HCT116 (cell line): Measurements from ENCODE around the gene IL3RA. TPM values are rescaled to one million over a fixed set of nuclear protein-coding genes. Genes with fewer than 3 reads are reported as not detected.

Experiments used
- ATAC-seq: fragments of 200-7000 bp; cut with Tn5 transposase; 2 replicates; pipeline ENCODE4 v1.9.1; 2020; ENCODE audit warnings: mild to moderate bottlenecking, moderate library complexity
- BruUV-seq: library from RNA; stranded (reverse); fragments of 400-500 nt; replicated peaks from 2 replicates; lab custom pipeline; 2021; lab: Mats Ljungman, UMichigan
- CTCF ChIA-PET: fragments of 300-600 bp; sonication (Branson Sonifier 250); formaldehyde crosslinking; loops from one replicate; lab custom pipeline; 2021; ENCODE audit warnings: antibody characterized with exemption; lab: Charles Lee
- POLR2A ChIA-PET: fragments of 300-600, 350-600 bp; sonication (Branson Sonifier 250); formaldehyde crosslinking; loops from one replicate; lab custom pipeline; 2021; ENCODE audit warnings: antibody characterized with exemption; lab: Charles Lee
- RAD21 ChIA-PET, 2 experiments: fragments of 300-600 bp; sonication (Branson Sonifier 250); formaldehyde crosslinking; loops; one replicate each; lab custom pipeline; 2023; ENCODE audit warnings: low total read pairs in 2 of 2; ENCODE audit not compliant: uncharacterized antibody in 2 of 2, unreplicated experiment in 2 of 2, low non-redundant PET in 1 of 2; lab: Charles Lee
- DNase-seq: peaks from one replicate; pipeline ENCODE4 v3.0.0-alpha.2; 2010; ENCODE audit warnings: low read depth, low spot score
- H2AFZ ChIP-seq: fragments of 200-600 bp; shearing (Covaris generic), sonication (generic); 2 replicates; pipeline ENCODE4 v1.6.1; 2017; ENCODE audit warnings: low read depth, mixed run types, mixed read lengths, antibody characterized with exemption, low read length; ENCODE audit not compliant: poor library complexity, severe bottlenecking
- H3K27ac ChIP-seq: 2 replicates; pipeline ENCODE4 v1.5.1; 2012; ENCODE audit warnings: low read depth, low read length
- H3K27me3 ChIP-seq: fragments of 200-600 bp; sonication (generic); 2 replicates; pipeline ENCODE4 v1.6.1; 2016; ENCODE audit warnings: mixed run types, low read length, mixed read lengths; ENCODE audit not compliant: insufficient read depth
- H3K36me3 ChIP-seq, 2 experiments: fragments of 200-500 bp in 1 of 2; fragments of 200-600 bp in 1 of 2; sonication (Bioruptor generic) in 1 of 2; sonication (generic) in 1 of 2; 2 replicates each; pipeline versions ENCODE4 v1.5.1 to v1.6.1; 2014 to 2016; ENCODE audit warnings: low read length in 2 of 2, inconsistent platforms in 1 of 2, mixed read lengths in 1 of 2, mixed run types in 1 of 2; ENCODE audit not compliant: insufficient read depth in 2 of 2, control insufficient read depth in 1 of 2
- H3K4me1 ChIP-seq, 2 experiments: fragments of 200-600 bp in 1 of 2; sonication (generic) in 1 of 2; 2 replicates each; pipeline versions ENCODE4 v1.5.1 to v1.6.1; 2012 to 2017; ENCODE audit warnings: low read length in 2 of 2, inconsistent platforms in 1 of 2, mild to moderate bottlenecking in 1 of 2, mixed read lengths in 1 of 2, mixed run types in 1 of 2, moderate library complexity in 1 of 2; ENCODE audit not compliant: insufficient read depth in 2 of 2, control insufficient read depth in 1 of 2
- H3K4me2 ChIP-seq: fragments of 200-600 bp; sonication (generic); 2 replicates; pipeline ENCODE4 v1.6.1; 2017; ENCODE audit warnings: mixed run types, low read length, mixed read lengths
- H3K4me3 ChIP-seq, 2 experiments: fragments of 200-600 bp in 1 of 2; sonication (generic) in 1 of 2; replicated peaks in 1 of 2; 2 replicates each; pipeline ENCODE4 v1.5.1; 2011 to 2016; ENCODE audit warnings: low read length in 2 of 2, control low read depth in 1 of 2, low read depth in 1 of 2, mild to moderate bottlenecking in 1 of 2, mixed read lengths in 1 of 2, mixed run types in 1 of 2
- H3K79me2 ChIP-seq: fragments of 200-600 bp; sonication (generic); 2 replicates; pipeline ENCODE4 v1.6.1; 2017; ENCODE audit warnings: mild to moderate bottlenecking, mixed run types, low read length, moderate library complexity, mixed read lengths; ENCODE audit not compliant: insufficient read depth
- H3K9ac ChIP-seq: fragments of 200-600 bp; sonication (generic); 2 replicates; pipeline ENCODE4 v1.6.1; 2016; ENCODE audit warnings: low read length, mixed read lengths
- H3K9me2 ChIP-seq: fragments of 200-600 bp; sonication (generic), shearing (Covaris generic); 2 replicates; pipeline ENCODE4 v1.6.1; 2017; ENCODE audit warnings: mixed run types, mild to moderate bottlenecking, moderate library complexity; ENCODE audit not compliant: insufficient read depth
- H3K9me3 ChIP-seq, 2 experiments: fragments of 200-500 bp in 1 of 2; fragments of 200-600 bp in 1 of 2; sonication (Bioruptor generic) in 1 of 2; sonication (generic) in 1 of 2; 2 replicates each; pipeline ENCODE4 v1.6.1; 2014 to 2017; ENCODE audit warnings: low read length in 2 of 2, mixed read lengths in 2 of 2, inconsistent platforms in 1 of 2, low read depth in 1 of 2, mild to moderate bottlenecking in 1 of 2, mixed run types in 1 of 2, moderate library complexity in 1 of 2; ENCODE audit not compliant: control insufficient read depth in 1 of 2, insufficient read depth in 1 of 2
- H4K20me1 ChIP-seq: fragments of 200-600 bp; sonication (generic), shearing (Covaris generic); 2 replicates; pipeline ENCODE4 v1.6.1; 2017; ENCODE audit warnings: mixed run types, mild to moderate bottlenecking, moderate library complexity; ENCODE audit not compliant: insufficient read depth
- FOSL1 ChIP-seq: IDR thresholded peaks from 2 replicates; pipeline ENCODE4 v1.6.1; 2012; ENCODE audit warnings: low read depth
- JUND ChIP-seq: IDR thresholded peaks from 2 replicates; pipeline ENCODE4 v1.6.1; 2012
- POLR2AphosphoS5 ChIP-seq: IDR thresholded peaks from 2 replicates; pipeline ENCODE4 v1.6.1; 2011; ENCODE audit warnings: mild to moderate bottlenecking, low read depth, low read length, moderate library complexity
- TCF7L2 ChIP-seq: IDR thresholded peaks from 2 replicates; pipeline ENCODE4 v1.7.0; 2011; ENCODE audit warnings: borderline replicate concordance, inconsistent platforms; ENCODE audit not compliant: insufficient read depth, insufficient read length; ENCODE audit errors: extremely low read depth
- ZFX ChIP-seq: fragments of 450-650 bp; IDR thresholded peaks from 2 replicates; pipeline ENCODE4 v1.6.1; 2017
- intact Hi-C: fragments of 100-400 bp; cut with micrococcal nuclease; formaldehyde crosslinking; loops from 2 replicates; pipeline ENCODE4 v1.10.0; 2022
- total RNA-seq: library from RNA; stranded (reverse); gene quantifications from one replicate; pipeline ENCODE4 v1.2.1, GENCODE V29; 2021; ENCODE audit not compliant: unreplicated experiment
- TF ChIP-seq, protein P1 (sequence below), 3 experiments: fragments of 200-600 bp in 1 of 3; sonication (generic) in 1 of 3; IDR thresholded peaks in 2 of 3; conservative IDR thresholded peaks in 1 of 3; 2 replicates each; pipeline ENCODE4 v1.5.1; 2012 to 2017; ENCODE audit warnings: low read depth in 2 of 3, low read length in 2 of 3, antibody characterized with exemption in 1 of 3, borderline replicate concordance in 1 of 3, control low read depth in 1 of 3, mild to moderate bottlenecking in 1 of 3, mixed read lengths in 1 of 3, mixed run types in 1 of 3, moderate library complexity in 1 of 3; ENCODE audit not compliant: insufficient read depth in 1 of 3
- TF ChIP-seq, protein P2 (sequence below): IDR thresholded peaks from 2 replicates; pipeline ENCODE4 v1.6.1; 2012

Gene IL3RA
- total RNA-seq, 1 experiment from 2014 or later: not detected

DNA sequence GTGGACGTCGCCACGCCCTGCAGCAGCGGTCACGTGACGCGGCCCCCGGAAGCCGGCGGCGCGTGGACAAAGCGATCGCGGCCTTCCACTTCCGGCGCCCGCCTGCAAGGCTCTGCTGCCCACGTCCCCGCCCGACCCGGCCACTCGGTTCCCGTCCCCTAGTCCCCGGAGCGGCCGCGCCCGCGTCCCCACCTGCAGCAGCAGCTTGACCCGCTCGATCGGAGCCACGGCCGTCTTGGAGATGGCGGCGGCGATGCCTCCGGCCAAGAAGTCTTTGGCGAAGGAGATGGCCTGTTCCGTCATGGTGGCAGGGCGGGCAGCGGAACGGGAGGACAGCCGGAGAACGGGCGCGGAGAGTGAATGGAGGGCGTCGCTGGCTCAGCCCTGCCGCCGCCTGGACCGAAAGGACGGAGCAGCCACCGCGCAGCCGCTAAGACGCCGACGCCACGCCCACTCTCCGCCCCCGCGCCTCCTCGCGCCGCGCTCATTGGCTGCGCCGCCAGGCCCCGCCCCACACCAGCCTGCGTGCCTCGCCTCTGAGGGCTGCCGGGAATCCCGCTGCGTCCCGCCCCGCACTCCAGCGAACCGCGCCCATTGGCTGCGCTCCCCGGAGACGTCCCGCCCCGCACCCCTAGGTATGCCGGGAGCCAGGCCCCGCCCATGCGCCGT lies 55.3 kb downstream of the IL3RA start, which contains the start of gene SLC25A6 (continued):
- TF ChIP-seq, protein P1, sequence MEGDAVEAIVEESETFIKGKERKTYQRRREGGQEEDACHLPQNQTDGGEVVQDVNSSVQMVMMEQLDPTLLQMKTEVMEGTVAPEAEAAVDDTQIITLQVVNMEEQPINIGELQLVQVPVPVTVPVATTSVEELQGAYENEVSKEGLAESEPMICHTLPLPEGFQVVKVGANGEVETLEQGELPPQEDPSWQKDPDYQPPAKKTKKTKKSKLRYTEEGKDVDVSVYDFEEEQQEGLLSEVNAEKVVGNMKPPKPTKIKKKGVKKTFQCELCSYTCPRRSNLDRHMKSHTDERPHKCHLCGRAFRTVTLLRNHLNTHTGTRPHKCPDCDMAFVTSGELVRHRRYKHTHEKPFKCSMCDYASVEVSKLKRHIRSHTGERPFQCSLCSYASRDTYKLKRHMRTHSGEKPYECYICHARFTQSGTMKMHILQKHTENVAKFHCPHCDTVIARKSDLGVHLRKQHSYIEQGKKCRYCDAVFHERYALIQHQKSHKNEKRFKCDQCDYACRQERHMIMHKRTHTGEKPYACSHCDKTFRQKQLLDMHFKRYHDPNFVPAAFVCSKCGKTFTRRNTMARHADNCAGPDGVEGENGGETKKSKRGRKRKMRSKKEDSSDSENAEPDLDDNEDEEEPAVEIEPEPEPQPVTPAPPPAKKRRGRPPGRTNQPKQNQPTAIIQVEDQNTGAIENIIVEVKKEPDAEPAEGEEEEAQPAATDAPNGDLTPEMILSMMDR (IDR thresholded peaks at IDR 0.05 in 2 of 3, conservative IDR thresholded peaks at IDR 0.05 in 1 of 3; ENCODE audit: borderline replicate concordance in 1 of 3, insufficient read depth in 1 of 3, low read depth in 2 of 3, low read length in 2 of 3): no peak
- no peak for TF ChIP-seq FOSL1
- no peak for TF ChIP-seq JUND

DNA sequence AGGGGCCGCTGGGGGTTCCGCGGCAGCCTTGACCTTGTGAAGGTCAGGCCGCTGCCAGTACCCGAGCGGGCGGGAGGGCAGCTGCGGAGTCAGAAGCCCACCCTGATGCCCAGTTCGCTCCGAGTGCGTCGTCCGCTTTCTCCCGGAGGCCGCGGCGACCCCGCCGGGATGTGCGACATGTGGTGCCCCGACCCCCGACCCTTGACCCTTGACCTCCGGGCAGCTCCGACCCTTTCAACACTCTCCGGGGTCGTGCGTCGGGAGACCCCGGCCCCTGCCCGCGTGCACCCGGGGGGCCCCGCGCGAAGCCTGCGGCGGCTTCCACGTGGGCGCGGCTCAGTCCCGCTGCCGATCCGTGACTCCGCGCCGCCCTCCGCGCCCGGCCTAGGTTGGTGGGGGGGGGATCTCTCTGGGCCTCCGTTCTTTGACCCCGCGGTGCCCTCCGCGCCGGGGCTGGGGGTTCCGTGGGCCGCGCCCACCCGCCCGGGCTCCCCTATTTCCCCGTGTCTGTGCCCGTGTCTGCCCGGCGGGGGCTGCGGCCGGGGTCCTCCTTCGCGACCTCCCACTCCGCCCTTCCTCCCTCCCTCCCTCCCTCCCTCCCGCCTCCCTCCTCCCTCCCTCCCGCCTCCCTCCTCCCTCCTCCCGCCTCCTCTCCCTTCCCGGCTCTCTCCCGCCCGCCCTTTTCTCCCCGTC lies 55.9 kb downstream of the IL3RA start:
- Histone ChIP-seq H3K36me3 (peaks cover 8 to 35% of the 10 kb centered on the region in 2 experiments), H3K4me2 (peak overlapping the region; percentile 80), H4K20me1 (peaks cover 4% of the 10 kb centered on the region; the same call in 1 of the 2 replicates), H2AFZ (no peak overlapping the region), H3K9me2 (no peaks in the 10 kb centered on the region), H3K27ac (peak overlapping the region; percentile 98), H3K79me2 (peaks cover 59% of the 10 kb centered on the region), H3K27me3 (no peaks in the 10 kb centered on the region), H3K4me1 (peaks cover 10 to 17% of the 10 kb centered on the region in 2 experiments; a peak in 3 of 4 replicates), H3K4me3 (peak overlapping the region; percentile 62 to 95), H3K9ac (peak overlapping the region; percentile 94), H3K9me3 (no peaks in the 10 kb centered on the region)
- TF ChIP-seq TCF7L2: peak; percentile 24
- TF ChIP-seq, protein P2, sequence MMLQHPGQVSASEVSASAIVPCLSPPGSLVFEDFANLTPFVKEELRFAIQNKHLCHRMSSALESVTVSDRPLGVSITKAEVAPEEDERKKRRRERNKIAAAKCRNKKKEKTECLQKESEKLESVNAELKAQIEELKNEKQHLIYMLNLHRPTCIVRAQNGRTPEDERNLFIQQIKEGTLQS: no peak
- no peak for TF ChIP-seq JUND
- peak; percentile 54 for TF ChIP-seq POLR2AphosphoS5
- TF ChIP-seq ZFX: peak; percentile 33
- DNase-seq (no peak), ATAC-seq (peak; percentile 52)
- ChIA-PET POLR2A (no interaction called here), RAD21 (no interaction called here), CTCF (no interaction called here)
- BruUV-seq: no TSS peak
- intact Hi-C loops: loop anchor here (2.0 kb wide), 1 partner anchor 146 kb away; no protein-coding TSS in a partner anchor
